Loucy (cell line): ENCODE measurements around the gene NIPAL3.

Source experiments
- H2AFZ ChIP-seq: fragments of 200-600 bp; sonication (generic); 2 replicates; pipeline ENCODE4 v1.6.0; 2016; ENCODE audit warnings: antibody characterized with exemption, mild to moderate bottlenecking, low read length, moderate library complexity
- H3F3A ChIP-seq: fragments of 200-600 bp; 2 replicates; pipeline ENCODE4 v1.6.0; 2016; ENCODE audit warnings: antibody characterized with exemption, low read depth, mild to moderate bottlenecking
- H3K27me3 ChIP-seq: fragments of 200-600 bp; sonication (generic); 2 replicates; pipeline ENCODE4 v1.6.1; 2014; ENCODE audit warnings: low read length, mild to moderate bottlenecking; ENCODE audit not compliant: insufficient read depth, poor library complexity, severe bottlenecking
- H3K36me3 ChIP-seq: fragments of 200-600 bp; sonication (generic); 2 replicates; pipeline ENCODE4 v1.6.1; 2016; ENCODE audit warnings: low read length; ENCODE audit not compliant: insufficient read depth
- H3K4me1 ChIP-seq: fragments of 200-600 bp; sonication (generic); 2 replicates; pipeline ENCODE4 v1.5.1; 2014; ENCODE audit warnings: low read length, mild to moderate bottlenecking; ENCODE audit not compliant: insufficient read depth, poor library complexity, severe bottlenecking
- H3K4me2 ChIP-seq: fragments of 200-600 bp; sonication (generic); 2 replicates; pipeline ENCODE4 v1.6.0; 2014; ENCODE audit warnings: antibody characterized with exemption, low read length, low read depth, mild to moderate bottlenecking; ENCODE audit not compliant: poor library complexity, severe bottlenecking
- H3K4me3 ChIP-seq: fragments of 200-600 bp; sonication (generic); 2 replicates; pipeline ENCODE4 v1.5.1; 2014; ENCODE audit warnings: low read length, mild to moderate bottlenecking, mixed read lengths; ENCODE audit not compliant: poor library complexity, severe bottlenecking
- H3K79me2 ChIP-seq: fragments of 200-600 bp; sonication (generic); 2 replicates; pipeline ENCODE4 v1.6.1; 2014; ENCODE audit warnings: low read length; ENCODE audit not compliant: insufficient read depth
- H3K9ac ChIP-seq: fragments of 200-600 bp; sonication (generic); 2 replicates; pipeline ENCODE4 v1.6.0; 2014; ENCODE audit warnings: mild to moderate bottlenecking, low read depth, low read length, moderate library complexity; ENCODE audit not compliant: poor library complexity, severe bottlenecking
- H3K9me2 ChIP-seq: fragments of 200-600 bp; sonication (generic); replicated peaks from 2 replicates; pipeline ENCODE4 v1.6.1; 2016; ENCODE audit warnings: low read depth, low read length, mixed read lengths
- H3K9me3 ChIP-seq: fragments of 200-600 bp; sonication (generic); 2 replicates; pipeline ENCODE4 v1.6.1; 2014; ENCODE audit warnings: mild to moderate bottlenecking, antibody characterized with exemption, low read length, low read depth; ENCODE audit not compliant: insufficient read depth
- H4K20me1 ChIP-seq: fragments of 200-600 bp; sonication (generic); 2 replicates; pipeline ENCODE4 v1.6.0; 2014; ENCODE audit warnings: antibody characterized with exemption, low read length, mild to moderate bottlenecking; ENCODE audit not compliant: insufficient read depth, poor library complexity, severe bottlenecking
- CTCF ChIP-seq: fragments of 200-600 bp; sonication (generic); conservative IDR thresholded peaks from 2 replicates; pipeline ENCODE4 v1.5.1; 2014; ENCODE audit warnings: mild to moderate bottlenecking, antibody characterized with exemption, low read length
- EZH2phosphoT487 ChIP-seq: fragments of 200-600 bp; IDR thresholded peaks from 2 replicates; pipeline ENCODE4 v1.6.1; 2018; ENCODE audit warnings: antibody characterized with exemption, mild to moderate bottlenecking, moderate library complexity, borderline replicate concordance

NIPAL3 gene

GRCh38 chr1:24392604-24392946, 23.0 kb upstream of the NIPAL3 start:
- no peak overlapping the region for H3K9ac ChIP-seq
- H3K79me2 ChIP-seq, result no peaks in the 10 kb centered on the region
- no peaks in the 10 kb centered on the region for H4K20me1 ChIP-seq
- H3K4me2 ChIP-seq, result no peak overlapping the region
- no peak overlapping the region for H2AFZ ChIP-seq
- H3K4me3 ChIP-seq, result no peak overlapping the region
- no peaks in the 10 kb centered on the region for H3K27me3 ChIP-seq
- TF ChIP-seq CTCF, result peak; percentile 42; the same call in 1 of the 2 replicates
- no peak for TF ChIP-seq EZH2phosphoT487
- H3K9me2 ChIP-seq, result no peaks in the 10 kb centered on the region
- H3K9me3 ChIP-seq, result no peaks in the 10 kb centered on the region
- no peaks in the 10 kb centered on the region for H3F3A ChIP-seq
- H3K36me3 ChIP-seq, result no peaks in the 10 kb centered on the region
- H3K4me1 ChIP-seq, result no peaks in the 10 kb centered on the region

- H3K4me2 ChIP-seq, result no peak overlapping the region
- H3F3A ChIP-seq, result no peaks in the 10 kb centered on the region
- H3K27me3 ChIP-seq, result no peaks in the 10 kb centered on the region
- no peaks in the 10 kb centered on the region for H4K20me1 ChIP-seq
- no peaks in the 10 kb centered on the region for H3K36me3 ChIP-seq
- TF ChIP-seq CTCF (no peak), EZH2phosphoT487 (no peak)
- H3K79me2 ChIP-seq, result no peaks in the 10 kb centered on the region
- no peak overlapping the region for H3K9ac ChIP-seq
- H3K9me3 ChIP-seq, result no peaks in the 10 kb centered on the region
- no peak overlapping the region for H3K4me3 ChIP-seq
- H3K9me2 ChIP-seq, result no peaks in the 10 kb centered on the region
- no peaks in the 10 kb centered on the region for H3K4me1 ChIP-seq
- H2AFZ ChIP-seq, result no peak overlapping the region
These were observed 22.5 kb upstream of the NIPAL3 start for GRCh38 chr1:24392982-24393650.

GRCh38 chr1:24393892-24394291, 21.7 kb upstream of the NIPAL3 start:
- Histone ChIP-seq H3K36me3 (no peaks in the 10 kb centered on the region), H3K4me3 (no peak overlapping the region), H2AFZ (no peak overlapping the region), H3K4me1 (no peaks in the 10 kb centered on the region), H3K9ac (no peak overlapping the region), H3K9me2 (no peaks in the 10 kb centered on the region), H3K27me3 (no peaks in the 10 kb centered on the region), H3K79me2 (no peaks in the 10 kb centered on the region), H3K9me3 (no peaks in the 10 kb centered on the region), H3K4me2 (no peak overlapping the region), H3F3A (no peaks in the 10 kb centered on the region), H4K20me1 (no peaks in the 10 kb centered on the region)
- TF ChIP-seq EZH2phosphoT487 (no peak), CTCF (no peak)
